ENCODE measurements around the gene ABCA12.

Gene ABCA12

GRCh38 chr2:215137741-215138340, 585 bp downstream of the ABCA12 start:
- Histone ChIP-seq H3K27ac (no peak overlapping the region), H2AFZ (no peak overlapping the region), H3K4me2 (ENCODE audit: low read length) (no peak overlapping the region), H3K4me3 (ENCODE audit: low read depth, low read length) (no peak overlapping the region), H3K9ac (no peak overlapping the region), H3K27me3 (ENCODE audit: control insufficient read depth, insufficient read depth, low read length) (no peaks in the 10 kb centered on the region), H3K36me3 (ENCODE audit: control insufficient read depth, insufficient read depth, low read length) (no peaks in the 10 kb centered on the region), H3K9me3 (ENCODE audit: control insufficient read depth, low read length) (no peaks in the 10 kb centered on the region), H3K79me2 (no peaks in the 10 kb centered on the region), H3K4me1 (no peaks in the 10 kb centered on the region)
- TF ChIP-seq CTCF (IDR thresholded peaks at IDR 0.05): no peak

GRCh38 chr2:215137329-215137686, 1.1 kb downstream of the ABCA12 start:
- no peaks in the 10 kb centered on the region for H3K4me1 ChIP-seq
- H3K27me3 ChIP-seq (ENCODE audit: control insufficient read depth, insufficient read depth, low read length): no peaks in the 10 kb centered on the region
- no peak overlapping the region for H2AFZ ChIP-seq
- no peaks in the 10 kb centered on the region for H3K79me2 ChIP-seq
- no peaks in the 10 kb centered on the region for H3K9me3 ChIP-seq (ENCODE audit: control insufficient read depth, low read length)
- H3K27ac ChIP-seq: no peak overlapping the region
- no peak overlapping the region for H3K9ac ChIP-seq
- no peak for TF ChIP-seq CTCF (IDR thresholded peaks at IDR 0.05)
- no peak overlapping the region for H3K4me3 ChIP-seq (ENCODE audit: low read depth, low read length)
- no peaks in the 10 kb centered on the region for H3K36me3 ChIP-seq (ENCODE audit: control insufficient read depth, insufficient read depth, low read length)
- no peak overlapping the region for H3K4me2 ChIP-seq (ENCODE audit: low read length)

- H3K4me3 ChIP-seq (ENCODE audit: low read depth, low read length): no peak overlapping the region
- no peak overlapping the region for H3K4me2 ChIP-seq (ENCODE audit: low read length)
- no peaks in the 10 kb centered on the region for H3K36me3 ChIP-seq (ENCODE audit: control insufficient read depth, insufficient read depth, low read length)
- no peaks in the 10 kb centered on the region for H3K79me2 ChIP-seq
- TF ChIP-seq CTCF (IDR thresholded peaks at IDR 0.05): no peak
- no peaks in the 10 kb centered on the region for H3K4me1 ChIP-seq
- no peak overlapping the region for H3K27ac ChIP-seq
- no peaks in the 10 kb centered on the region for H3K9me3 ChIP-seq (ENCODE audit: control insufficient read depth, low read length)
- H3K27me3 ChIP-seq (ENCODE audit: control insufficient read depth, insufficient read depth, low read length): no peaks in the 10 kb centered on the region
- peak overlapping the region; percentile 6 for H2AFZ ChIP-seq
- no peak overlapping the region for H3K9ac ChIP-seq
Observed at GRCh38 chr2:215136669-215137328, 1.6 kb downstream of the ABCA12 start.

- Histone ChIP-seq H3K79me2 (no peaks in the 10 kb centered on the region), H3K4me2 (ENCODE audit: low read length) (no peak overlapping the region), H3K36me3 (ENCODE audit: control insufficient read depth, insufficient read depth, low read length) (no peaks in the 10 kb centered on the region), H3K27me3 (ENCODE audit: control insufficient read depth, insufficient read depth, low read length) (no peaks in the 10 kb centered on the region), H3K27ac (no peak overlapping the region), H3K9ac (no peak overlapping the region), H3K9me3 (ENCODE audit: control insufficient read depth, low read length) (peaks cover 3% of the 10 kb centered on the region), H3K4me3 (ENCODE audit: low read depth, low read length) (no peak overlapping the region), H3K4me1 (no peaks in the 10 kb centered on the region), H2AFZ (no peak overlapping the region)
- TF ChIP-seq CTCF (IDR thresholded peaks at IDR 0.05): no peak
Observed at GRCh38 chr2:215120401-215120800, 18.0 kb downstream of the ABCA12 start.

- H3K36me3 ChIP-seq (ENCODE audit: control insufficient read depth, insufficient read depth, low read length): no peaks in the 10 kb centered on the region
- no peak for TF ChIP-seq CTCF (IDR thresholded peaks at IDR 0.05)
- peaks cover 3% of the 10 kb centered on the region for H3K9me3 ChIP-seq (ENCODE audit: control insufficient read depth, low read length)
- no peak overlapping the region for H3K27ac ChIP-seq
- no peaks in the 10 kb centered on the region for H3K79me2 ChIP-seq
- no peak overlapping the region for H2AFZ ChIP-seq
- H3K9ac ChIP-seq: no peak overlapping the region
- H3K4me1 ChIP-seq: no peaks in the 10 kb centered on the region
- no peak overlapping the region for H3K4me2 ChIP-seq (ENCODE audit: low read length)
- H3K27me3 ChIP-seq (ENCODE audit: control insufficient read depth, insufficient read depth, low read length): no peaks in the 10 kb centered on the region
- no peak overlapping the region for H3K4me3 ChIP-seq (ENCODE audit: low read depth, low read length)
Observed at GRCh38 chr2:215119847-215120246, 18.6 kb downstream of the ABCA12 start.

Measured in parathyroid adenoma (tissue), 2 donors.